CD4-positive, alpha-beta memory T cell (primary cell): ENCODE measurements around the gene ROBO1. TPM values are rescaled to one million over a fixed set of nuclear protein-coding genes. Genes with fewer than 3 reads are reported as not detected.

Experiments
- CTCF ChIA-PET: fragments of 350-600 bp; sonication (Branson Sonifier 250); formaldehyde crosslinking; loops from one replicate; lab custom pipeline; 2021; ENCODE audit warnings: inconsistent platforms; ENCODE audit not compliant: partially characterized antibody; lab: Charles Lee
- POLR2A ChIA-PET: fragments of 350-600 bp; sonication (Branson Sonifier 250); formaldehyde crosslinking; loops from one replicate; lab custom pipeline; 2021; ENCODE audit not compliant: partially characterized antibody; lab: Charles Lee
- DNase-seq, 5 donors: peaks; one replicate each; pipeline versions ENCODE4 v3.0.0 to v3.0.0-alpha.2; 2020 to 2022; ENCODE audit warnings: mixed read lengths in 1 of 5
- H3K27ac ChIP-seq: one replicate; pipeline ENCODE4 v1.7.0; 2013; ENCODE audit warnings: low read depth, low read length
- H3K27me3 ChIP-seq: 2 replicates; pipeline ENCODE4 v1.7.0; 2013; ENCODE audit warnings: mild to moderate bottlenecking, low read length, moderate library complexity; ENCODE audit not compliant: insufficient read depth
- H3K36me3 ChIP-seq: 2 replicates; pipeline ENCODE4 v1.7.0; 2013; ENCODE audit warnings: mild to moderate bottlenecking, low read length, moderate library complexity; ENCODE audit not compliant: insufficient read depth
- H3K4me1 ChIP-seq: 2 replicates; pipeline ENCODE4 v1.7.0; 2013; ENCODE audit warnings: mild to moderate bottlenecking, low read length, moderate library complexity; ENCODE audit not compliant: insufficient read depth
- H3K4me3 ChIP-seq, 2 donors: one replicate each; pipeline ENCODE4 v1.7.0; 2013; ENCODE audit warnings: low read length in 2 of 2, mild to moderate bottlenecking in 1 of 2
- H3K9me3 ChIP-seq, 2 donors: one replicate each; pipeline ENCODE4 v1.7.0; 2013; ENCODE audit warnings: low read length in 2 of 2, control low read depth in 1 of 2; ENCODE audit not compliant: control insufficient read depth in 1 of 2
- H3K27ac Mint-ChIP-seq, 7 donors: one replicate each; pipeline ENCODE4 v1.8.0; 2020 to 2021; ENCODE audit warnings: mixed read lengths in 7 of 7, mild to moderate bottlenecking in 6 of 7, inconsistent platforms in 3 of 7, moderate library complexity in 3 of 7
- H3K27me3 Mint-ChIP-seq, 2 donors: one replicate each; pipeline ENCODE4 v1.8.0; 2020 to 2021; ENCODE audit warnings: mixed read lengths in 2 of 2
- H3K36me3 Mint-ChIP-seq, 2 donors: one replicate each; pipeline ENCODE4 v1.8.0; 2020 to 2021; ENCODE audit warnings: mixed read lengths in 2 of 2, inconsistent platforms in 1 of 2, mild to moderate bottlenecking in 1 of 2
- H3K4me1 Mint-ChIP-seq, 4 donors: one replicate each; pipeline ENCODE4 v1.8.0; 2020 to 2021; ENCODE audit warnings: mixed read lengths in 4 of 4, mild to moderate bottlenecking in 1 of 4
- H3K4me3 Mint-ChIP-seq, 8 donors: one replicate each; pipeline ENCODE4 v1.8.0; 2020 to 2021; ENCODE audit warnings: mixed read lengths in 8 of 8, mild to moderate bottlenecking in 7 of 8, moderate library complexity in 6 of 8, inconsistent platforms in 3 of 8
- H3K9me3 Mint-ChIP-seq, 8 donors: one replicate each; pipeline ENCODE4 v1.8.0; 2020 to 2021; ENCODE audit warnings: mixed read lengths in 8 of 8, mild to moderate bottlenecking in 5 of 8, inconsistent platforms in 3 of 8, moderate library complexity in 1 of 8
- intact Hi-C: fragments of 100-400 bp; cut with micrococcal nuclease; formaldehyde crosslinking; loops from one replicate; pipeline ENCODE4 v1.15.1; 2023
- polyA plus RNA-seq, 2 donors: library from polyadenylated mRNA; unstranded; fragments of 300-500 nt; fragmentation: Illumina TruSeq; gene quantifications; one replicate each; pipeline ENCODE4 v1.2.3, GENCODE V29; 2021
- total RNA-seq, 2 experiments: library from RNA; stranded (reverse); gene quantifications; one replicate each; pipeline ENCODE4 v1.2.3, GENCODE V29; 2021

Gene ROBO1
- total and polyA plus RNA-seq, 4 experiments from 2014 or later: not detected

DNA sequence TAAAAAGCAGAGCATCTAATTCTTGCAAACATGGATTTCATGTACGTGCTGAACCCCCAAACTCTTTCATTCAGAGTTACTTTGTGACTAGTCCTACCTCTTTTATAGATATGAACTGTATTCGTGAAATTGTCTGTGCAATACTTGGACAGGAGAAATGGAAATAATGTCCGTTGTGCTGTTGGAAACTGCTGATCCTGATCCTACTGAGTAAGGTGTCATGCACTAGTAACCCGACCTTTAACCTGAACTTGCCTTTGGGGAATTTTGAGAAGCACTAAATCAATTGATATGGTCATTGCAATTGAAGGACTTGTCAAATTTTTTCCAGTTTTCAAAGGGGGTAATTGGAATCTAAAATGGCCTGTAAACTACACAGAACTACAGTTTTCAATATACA, 856.4 kb downstream of the ROBO1 start:
- Mint-ChIP-seq H3K4me3 (no peak overlapping the region), H3K36me3 (no peaks in the 10 kb centered on the region), H3K9me3 (peaks cover 0 to 13% (median 4%) of the 10 kb centered on the region in 8 donors), H3K27me3 (no peaks in the 10 kb centered on the region), H3K27ac (no peak overlapping the region), H3K4me1 (no peaks in the 10 kb centered on the region)
- H3K36me3 ChIP-seq: no peaks in the 10 kb centered on the region
- H3K9me3 ChIP-seq: no peaks in the 10 kb centered on the region
- ChIA-PET POLR2A (no interaction called here), CTCF (no interaction called here)
- no peaks in the 10 kb centered on the region for H3K27me3 ChIP-seq
- H3K4me1 ChIP-seq: no peaks in the 10 kb centered on the region
- H3K27ac ChIP-seq: no peak overlapping the region
- H3K4me3 ChIP-seq: no peak overlapping the region
- intact Hi-C loops: no loop called here
- no peak for DNase-seq

DNA sequence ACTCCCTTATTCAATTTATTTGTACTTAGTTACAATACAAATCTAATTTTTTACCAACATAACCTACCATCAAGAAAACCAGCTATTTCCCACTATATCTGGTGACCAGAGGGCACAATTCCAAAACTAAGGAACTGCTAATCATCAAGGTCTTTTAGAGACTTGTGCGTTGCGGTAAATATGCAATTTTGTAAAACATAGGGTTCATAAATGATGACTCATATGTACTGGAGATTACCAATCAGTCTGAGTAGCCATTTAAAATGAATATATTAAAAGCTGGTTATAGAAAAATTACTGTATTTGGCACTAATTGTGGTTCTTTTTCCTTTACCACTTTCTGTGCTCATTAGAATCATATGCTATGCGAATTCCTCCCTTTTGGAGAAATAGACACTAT, 859.6 kb downstream of the ROBO1 start:
- H3K4me3 ChIP-seq: no peak overlapping the region
- DNase-seq: no peak
- Mint-ChIP-seq H3K27ac (no peak overlapping the region), H3K27me3 (no peaks in the 10 kb centered on the region), H3K4me3 (no peak overlapping the region), H3K36me3 (no peaks in the 10 kb centered on the region), H3K9me3 (peaks cover 0 to 13% (median 5%) of the 10 kb centered on the region in 8 donors), H3K4me1 (no peaks in the 10 kb centered on the region)
- intact Hi-C loops: no loop called here
- H3K27ac ChIP-seq: no peak overlapping the region
- H3K36me3 ChIP-seq: no peaks in the 10 kb centered on the region
- CTCF ChIA-PET: no interaction called here
- no peaks in the 10 kb centered on the region for H3K27me3 ChIP-seq
- H3K9me3 ChIP-seq: no peaks in the 10 kb centered on the region
- POLR2A ChIA-PET: no interaction called here
- no peaks in the 10 kb centered on the region for H3K4me1 ChIP-seq

DNA sequence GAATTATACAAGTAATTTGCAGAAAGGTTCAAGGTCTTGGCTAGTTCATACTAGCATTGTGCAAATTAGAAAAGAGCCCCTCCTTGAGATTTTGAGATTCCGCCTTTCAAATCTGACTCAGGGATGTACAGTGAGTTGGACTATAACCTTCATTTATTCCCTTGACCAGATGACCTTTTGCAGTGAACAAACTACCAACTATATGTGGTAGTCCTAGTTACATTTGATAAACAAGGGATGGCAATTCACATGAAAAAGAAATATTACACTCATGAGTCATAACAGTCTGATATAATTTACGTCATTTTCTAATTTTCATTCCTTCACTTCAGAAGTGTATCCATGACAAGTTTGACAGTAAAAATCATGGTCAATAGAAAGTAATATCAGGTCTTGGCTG, 860.4 kb downstream of the ROBO1 start:
- Histone ChIP-seq H3K27me3 (no peaks in the 10 kb centered on the region), H3K9me3 (no peaks in the 10 kb centered on the region), H3K4me1 (no peaks in the 10 kb centered on the region), H3K4me3 (no peak overlapping the region), H3K36me3 (no peaks in the 10 kb centered on the region), H3K27ac (no peak overlapping the region)
- Mint-ChIP-seq H3K36me3 (no peaks in the 10 kb centered on the region), H3K27ac (no peak overlapping the region), H3K9me3 (peaks cover 0 to 13% (median 5%) of the 10 kb centered on the region in 8 donors), H3K4me1 (no peaks in the 10 kb centered on the region), H3K27me3 (no peaks in the 10 kb centered on the region), H3K4me3 (no peak overlapping the region)
- CTCF ChIA-PET: no interaction called here
- intact Hi-C loops: no loop called here
- no peak for DNase-seq
- POLR2A ChIA-PET: no interaction called here

DNA sequence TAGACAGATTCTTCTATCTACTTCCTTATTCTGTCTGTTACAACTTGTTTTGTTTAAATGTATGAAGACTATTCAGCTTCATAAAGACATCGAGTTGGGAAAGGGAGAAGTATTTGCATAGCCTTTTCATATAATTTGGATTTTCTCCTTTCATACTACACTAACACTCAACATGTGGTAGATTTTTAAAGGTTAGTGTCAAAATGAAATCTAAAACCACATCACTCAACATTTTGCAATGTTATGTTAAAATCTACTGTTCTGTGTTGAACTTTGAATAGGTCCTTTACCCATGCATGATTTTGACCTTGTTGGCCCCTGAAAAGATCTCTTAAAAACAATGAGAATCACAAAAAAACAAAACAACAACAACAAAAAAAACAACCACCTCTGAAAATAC, 860.9 kb downstream of the ROBO1 start:
- H3K4me1 Mint-ChIP-seq: no peaks in the 10 kb centered on the region
- no peak for DNase-seq
- intact Hi-C loops: no loop called here

DNA sequence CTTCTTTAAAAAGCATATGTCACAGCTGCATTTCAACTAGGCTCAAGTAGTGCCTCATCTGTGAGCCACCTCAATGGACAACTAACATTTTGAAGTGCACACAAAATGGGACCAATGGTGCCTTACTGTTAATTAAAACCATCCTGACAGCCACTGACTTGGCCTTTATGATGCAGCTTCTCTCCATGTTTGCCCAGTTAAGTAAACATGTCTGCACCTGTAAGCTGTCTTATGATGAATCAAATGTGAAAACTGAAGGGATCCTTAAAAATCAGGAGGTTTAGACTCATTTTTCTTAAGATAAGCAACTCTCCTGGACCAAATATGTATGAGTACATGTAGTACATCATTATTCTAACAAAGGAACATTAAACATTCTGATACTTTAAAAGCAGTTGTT, 861.6 kb downstream of the ROBO1 start:
- H3K4me3 ChIP-seq: no peak overlapping the region
- no peak overlapping the region for H3K27ac ChIP-seq
- POLR2A ChIA-PET: no interaction called here
- Mint-ChIP-seq H3K36me3 (no peaks in the 10 kb centered on the region), H3K4me1 (no peaks in the 10 kb centered on the region), H3K4me3 (no peak overlapping the region), H3K9me3 (peaks cover 0 to 11% (median 5%) of the 10 kb centered on the region in 8 donors), H3K27me3 (no peaks in the 10 kb centered on the region), H3K27ac (no peak overlapping the region)
- CTCF ChIA-PET: no interaction called here
- intact Hi-C loops: no loop called here
- H3K4me1 ChIP-seq: no peaks in the 10 kb centered on the region
- H3K9me3 ChIP-seq: no peaks in the 10 kb centered on the region
- no peaks in the 10 kb centered on the region for H3K36me3 ChIP-seq
- H3K27me3 ChIP-seq: no peaks in the 10 kb centered on the region
- no peak for DNase-seq

More for the DNA sequence above, 860.9 kb downstream of the ROBO1 start:
- Mint-ChIP-seq H3K27me3 (no peaks in the 10 kb centered on the region), H3K27ac (no peak overlapping the region), H3K9me3 (peaks cover 0 to 13% (median 5%) of the 10 kb centered on the region in 8 donors), H3K36me3 (no peaks in the 10 kb centered on the region), H3K4me3 (no peak overlapping the region)
- H3K36me3 ChIP-seq: no peaks in the 10 kb centered on the region
- H3K4me3 ChIP-seq: no peak overlapping the region
- no peaks in the 10 kb centered on the region for H3K27me3 ChIP-seq
- POLR2A ChIA-PET: no interaction called here
- no peaks in the 10 kb centered on the region for H3K4me1 ChIP-seq
- no peak overlapping the region for H3K27ac ChIP-seq
- no peaks in the 10 kb centered on the region for H3K9me3 ChIP-seq
- CTCF ChIA-PET: no interaction called here

DNA sequence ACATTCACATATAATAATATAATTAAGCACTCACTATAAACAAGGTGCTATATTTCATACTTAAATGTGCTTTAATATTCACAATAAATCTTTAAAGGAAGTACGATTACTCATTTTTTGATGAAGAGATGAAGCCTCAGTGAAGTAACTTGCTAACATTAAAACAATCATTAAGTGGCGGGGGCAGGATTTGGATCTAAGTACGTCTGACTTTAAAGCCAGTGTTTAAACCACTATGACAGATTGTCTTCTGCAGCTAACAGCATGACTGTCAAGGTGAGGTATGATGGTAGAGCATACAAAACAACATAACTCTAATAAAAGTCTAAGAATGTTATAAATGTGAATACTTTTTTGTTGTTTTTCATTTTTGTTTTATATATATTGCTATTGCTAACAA, 862.1 kb downstream of the ROBO1 start:
- Histone ChIP-seq H3K9me3 (no peaks in the 10 kb centered on the region), H3K4me1 (no peaks in the 10 kb centered on the region), H3K27ac (no peak overlapping the region), H3K27me3 (no peaks in the 10 kb centered on the region), H3K36me3 (no peaks in the 10 kb centered on the region), H3K4me3 (no peak overlapping the region)
- Mint-ChIP-seq H3K27me3 (no peaks in the 10 kb centered on the region), H3K9me3 (peaks cover 0 to 13% (median 5%) of the 10 kb centered on the region in 8 donors), H3K27ac (no peak overlapping the region), H3K36me3 (no peaks in the 10 kb centered on the region), H3K4me1 (no peaks in the 10 kb centered on the region), H3K4me3 (no peak overlapping the region)
- ChIA-PET CTCF (no interaction called here), POLR2A (no interaction called here)
- intact Hi-C loops: no loop called here
- DNase-seq: no peak

DNA sequence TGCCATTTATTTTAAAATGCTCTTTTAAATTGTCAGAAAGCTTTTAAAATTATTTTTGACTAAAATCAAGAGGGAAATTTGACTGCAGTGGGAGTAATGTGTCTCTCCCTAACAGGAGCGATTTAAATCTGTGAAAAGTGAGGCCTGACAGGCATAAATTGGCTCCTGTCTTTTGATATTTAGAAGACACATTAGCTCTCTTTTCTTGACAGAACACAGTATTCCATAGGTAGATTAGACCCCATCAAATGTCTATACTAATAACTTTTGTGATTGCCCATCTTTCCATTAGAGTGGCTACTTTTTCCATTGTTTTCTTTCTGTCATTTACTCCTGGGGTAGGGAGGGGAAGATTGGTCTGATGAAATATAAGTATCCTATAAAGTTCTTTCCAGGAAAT, 866.3 kb downstream of the ROBO1 start:
- no peaks in the 10 kb centered on the region for H3K4me1 Mint-ChIP-seq
- H3K27ac Mint-ChIP-seq: no peak overlapping the region
- Histone ChIP-seq H3K27me3 (no peaks in the 10 kb centered on the region), H3K4me1 (no peaks in the 10 kb centered on the region), H3K9me3 (no peaks in the 10 kb centered on the region), H3K4me3 (no peak overlapping the region), H3K27ac (no peak overlapping the region), H3K36me3 (no peaks in the 10 kb centered on the region)
- no peak overlapping the region for H3K4me3 Mint-ChIP-seq
- CTCF ChIA-PET: no interaction called here
- H3K9me3 Mint-ChIP-seq: peaks cover 0 to 9% (median 3%) of the 10 kb centered on the region in 8 donors
- POLR2A ChIA-PET: no interaction called here
- intact Hi-C loops: no loop called here
- no peaks in the 10 kb centered on the region for H3K36me3 Mint-ChIP-seq
- DNase-seq: no peak
- H3K27me3 Mint-ChIP-seq: no peaks in the 10 kb centered on the region

DNA sequence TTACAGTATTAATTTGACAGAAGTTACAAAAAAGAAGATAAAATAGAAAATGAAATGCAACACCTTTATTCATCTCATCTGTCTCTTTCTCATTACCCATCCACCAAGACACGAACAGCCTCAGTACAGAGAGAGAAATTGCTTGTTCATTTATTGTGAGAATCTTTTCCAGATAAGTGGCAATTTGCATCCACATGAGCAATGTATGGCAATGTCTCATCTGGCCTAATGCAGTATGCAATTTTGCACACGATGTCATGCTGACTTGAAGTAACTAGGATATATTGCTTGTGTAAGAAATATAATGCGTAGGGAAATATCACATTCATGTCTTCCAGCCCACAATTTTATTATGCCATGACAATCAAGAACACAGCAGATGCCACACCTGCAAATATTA, 866.9 kb downstream of the ROBO1 start:
- CTCF ChIA-PET: no interaction called here
- intact Hi-C loops: no loop called here

More for the DNA sequence above, 866.9 kb downstream of the ROBO1 start:
- H3K4me1 Mint-ChIP-seq: no peaks in the 10 kb centered on the region
- no peak overlapping the region for H3K4me3 Mint-ChIP-seq
- H3K27ac Mint-ChIP-seq: no peak overlapping the region
- POLR2A ChIA-PET: no interaction called here
- H3K9me3 Mint-ChIP-seq: peaks cover 0 to 11% (median 4%) of the 10 kb centered on the region in 8 donors
- H3K4me1 ChIP-seq: no peaks in the 10 kb centered on the region
- H3K27ac ChIP-seq: no peak overlapping the region
- H3K4me3 ChIP-seq: no peak overlapping the region
- no peaks in the 10 kb centered on the region for H3K36me3 ChIP-seq
- no peaks in the 10 kb centered on the region for H3K9me3 ChIP-seq
- no peaks in the 10 kb centered on the region for H3K27me3 ChIP-seq
- no peak for DNase-seq
- no peaks in the 10 kb centered on the region for H3K36me3 Mint-ChIP-seq
- H3K27me3 Mint-ChIP-seq: no peaks in the 10 kb centered on the region
